T-cell (primary cell): Measurements from ENCODE around the gene MCTP1. TPM values are rescaled to one million over a fixed set of nuclear protein-coding genes. Genes with fewer than 3 reads are reported as not detected.

ENCODE experiments used
- ATAC-seq, 4 experiments: fragments of 200-7000 bp in 3 of 4; fragments of 150-1000 bp in 1 of 4; cut with Tn5 transposase; replicated peaks in 1 of 4; 1 replicate in 3 of 4; 2 replicates in 1 of 4; pipeline ENCODE4 v1.10.0; 2021; ENCODE audit warnings: moderate library complexity in 3 of 4, mild to moderate bottlenecking in 2 of 4, moderate number of reproducible peaks in 1 of 4
- CTCF ChIA-PET, 2 donors: fragments of 300-600 bp; sonication (Branson Sonifier 250); formaldehyde crosslinking; loops; one replicate each; lab custom pipeline; 2022; ENCODE audit warnings: antibody characterized with exemption in 2 of 2; lab: Charles Lee
- POLR2A ChIA-PET, 2 donors: fragments of 300-600 bp; sonication (Branson Sonifier 250); formaldehyde crosslinking; loops; one replicate each; lab custom pipeline; 2022; ENCODE audit warnings: antibody characterized with exemption in 2 of 2; lab: Charles Lee
- DNase-seq, 35 experiments: peaks; one replicate each; pipeline versions ENCODE4 v3.0.0 to v3.0.0-alpha.2; 2013 to 2023
- H3K27ac ChIP-seq: one replicate; pipeline ENCODE4 v1.5.1; 2013; ENCODE audit warnings: low read length
- H3K27me3 ChIP-seq, 2 experiments: replicated peaks in 1 of 2; 1 replicate in 1 of 2; 2 replicates in 1 of 2; pipeline versions ENCODE4 v1.6.1 to v1.7.0; 2013; ENCODE audit warnings: low read length in 1 of 2, mixed read lengths in 1 of 2; ENCODE audit not compliant: control insufficient read depth in 2 of 2, insufficient read depth in 2 of 2; ENCODE audit errors: extremely low read depth in 1 of 2
- H3K36me3 ChIP-seq, 2 donors: 1 replicate in 1 of 2; 2 replicates in 1 of 2; pipeline versions ENCODE4 v1.6.1 to v1.7.0; 2013; ENCODE audit warnings: low read length in 1 of 2; ENCODE audit not compliant: control insufficient read depth in 2 of 2, insufficient read depth in 1 of 2; ENCODE audit errors: extremely low read depth in 1 of 2
- H3K4me1 ChIP-seq, 2 experiments: 1 replicate in 1 of 2; 2 replicates in 1 of 2; pipeline versions ENCODE4 v1.6.1 to v1.7.0; 2013; ENCODE audit warnings: low read length in 2 of 2, mixed read lengths in 1 of 2; ENCODE audit not compliant: insufficient read depth in 2 of 2, control insufficient read depth in 1 of 2; ENCODE audit errors: extremely low read depth in 1 of 2
- H3K4me3 ChIP-seq, 2 donors: 1 replicate in 1 of 2; 2 replicates in 1 of 2; pipeline versions ENCODE4 v1.5.1 to v1.7.0; 2013; ENCODE audit warnings: mild to moderate bottlenecking in 2 of 2, low read length in 1 of 2, moderate library complexity in 1 of 2; ENCODE audit not compliant: control insufficient read depth in 1 of 2; ENCODE audit errors: extremely low read depth in 1 of 2
- H3K9me3 ChIP-seq: 2 replicates; pipeline ENCODE4 v1.7.0; 2013
- H3K27ac Mint-ChIP-seq, 2 donors: one replicate each; pipeline ENCODE4 v1.8.0; 2020 to 2021; ENCODE audit warnings: mild to moderate bottlenecking in 2 of 2, mixed read lengths in 2 of 2
- H3K27me3 Mint-ChIP-seq, 2 donors: one replicate each; pipeline ENCODE4 v1.8.0; 2021 to 2022; ENCODE audit warnings: mixed read lengths in 2 of 2
- H3K36me3 Mint-ChIP-seq: one replicate; pipeline ENCODE4 v1.8.0; 2021; ENCODE audit warnings: mixed read lengths
- H3K4me1 Mint-ChIP-seq, 3 donors: one replicate each; pipeline ENCODE4 v1.8.0; 2020 to 2022; ENCODE audit warnings: mixed read lengths in 3 of 3, mild to moderate bottlenecking in 1 of 3
- H3K4me3 Mint-ChIP-seq, 3 donors: one replicate each; pipeline ENCODE4 v1.8.0; 2020 to 2022; ENCODE audit warnings: mild to moderate bottlenecking in 3 of 3, mixed read lengths in 3 of 3, moderate library complexity in 3 of 3
- H3K9me3 Mint-ChIP-seq, 3 donors: one replicate each; pipeline ENCODE4 v1.8.0; 2020 to 2022; ENCODE audit warnings: mixed read lengths in 3 of 3
- WGBS: methylation state at CpG from one replicate; pipeline ENCODE4 v1.1.5; 2013; ENCODE audit warnings: missing lambda C conversion rate; ENCODE audit not compliant: insufficient coverage; 5-methylcytosine and 5-hydroxymethylcytosine counted together
- total RNA-seq, 35 experiments: library from RNA in 6 of 35; stranded (reverse) in 6 of 35; fragments of 120-200 nt in 1 of 35; gene quantifications; one replicate each; pipeline versions ENCODE4 v1.2.1 to v1.2.4 and lab custom pipeline; 2013 to 2026

MCTP1 gene
- total RNA-seq, 5 donors from 2014 or later (not counting 1 experiment from before 2014, with no cell fraction given) = 0.21 to 2.9 (median 1.7) TPM; not detected in 1

GRCh38 chr5:95027775-95028174 is 257.1 kb downstream of the MCTP1 start:
- Mint-ChIP-seq H3K27me3 (peaks cover 0 to 2% of the 10 kb centered on the region in 2 donors), H3K4me1 (peaks cover 6 to 11% (median 9%) of the 10 kb centered on the region in 3 donors), H3K9me3 (peaks cover 0 to 11% (median 9%) of the 10 kb centered on the region in 3 donors), H3K4me3 (no peak overlapping the region), H3K36me3 (no peaks in the 10 kb centered on the region), H3K27ac (no peak overlapping the region)
- ATAC-seq = no peak
- Histone ChIP-seq H3K36me3 (no peaks in the 10 kb centered on the region), H3K9me3 (no peaks in the 10 kb centered on the region), H3K4me1 (peaks cover 0 to 22% of the 10 kb centered on the region in 2 experiments), H3K27ac (no peak overlapping the region), H3K4me3 (no peak overlapping the region), H3K27me3 (no peaks in the 10 kb centered on the region)
- CTCF ChIA-PET = no interaction called here
- no peak for DNase-seq
- POLR2A ChIA-PET = no interaction called here
- WGBS = no CpG with 5 or more reads among the region's 3 CpGs

- Histone ChIP-seq H3K27ac (no peak overlapping the region), H3K4me3 (no peak overlapping the region), H3K4me1 (peaks cover 0 to 23% of the 10 kb centered on the region in 2 experiments), H3K9me3 (no peaks in the 10 kb centered on the region), H3K36me3 (no peaks in the 10 kb centered on the region), H3K27me3 (no peaks in the 10 kb centered on the region)
- 57% methylated on average over 5 of the region's 5 CpGs for WGBS
- Mint-ChIP-seq H3K27ac (peak overlapping the region in 1 of 2 donors; percentile 12), H3K27me3 (peaks cover 0 to 2% of the 10 kb centered on the region in 2 donors), H3K4me3 (no peak overlapping the region), H3K36me3 (no peaks in the 10 kb centered on the region), H3K4me1 (peaks cover 6 to 11% (median 9%) of the 10 kb centered on the region in 3 donors), H3K9me3 (peaks cover 0 to 6% (median 4%) of the 10 kb centered on the region in 3 donors)
- ChIA-PET POLR2A (no interaction called here), CTCF (no interaction called here)
- DNase-seq (no peak), ATAC-seq (no peak)
These were observed 257.7 kb downstream of the MCTP1 start for GRCh38 chr5:95027151-95027721.

GRCh38 chr5:95026718-95027117 is 258.2 kb downstream of the MCTP1 start:
- ChIA-PET CTCF (no interaction called here), POLR2A (no interaction called here)
- Mint-ChIP-seq H3K27me3 (peaks cover 0 to 2% of the 10 kb centered on the region in 2 donors), H3K4me1 (peaks cover 6 to 11% (median 9%) of the 10 kb centered on the region in 3 donors), H3K27ac (no peak overlapping the region), H3K4me3 (no peak overlapping the region), H3K36me3 (no peaks in the 10 kb centered on the region), H3K9me3 (peaks cover 0 to 2% (median under 1%) of the 10 kb centered on the region in 3 donors)
- Histone ChIP-seq H3K4me1 (peaks cover 0 to 23% of the 10 kb centered on the region in 2 experiments), H3K27ac (no peak overlapping the region), H3K9me3 (no peaks in the 10 kb centered on the region), H3K4me3 (no peak overlapping the region), H3K36me3 (no peaks in the 10 kb centered on the region), H3K27me3 (no peaks in the 10 kb centered on the region)
- DNase-seq (no peak), ATAC-seq (no peak)
- no CpG with 5 or more reads among the region's 2 CpGs for WGBS

GRCh38 chr5:95022967-95023695 is 261.8 kb downstream of the MCTP1 start:
- H3K9me3 ChIP-seq = no peaks in the 10 kb centered on the region
- no peak overlapping the region for H3K4me3 ChIP-seq
- 0% methylated on average over 1 of the region's 5 CpGs for WGBS
- ChIA-PET CTCF (no interaction called here), POLR2A (interaction anchor here in 1 of 2 donors (0.7 kb wide), 1 partner anchor 57 kb away, joined by 3 read pairs; no protein-coding TSS in a partner anchor)
- H3K9me3 Mint-ChIP-seq = no peaks in the 10 kb centered on the region
- no peak overlapping the region for H3K27ac Mint-ChIP-seq
- no peak for DNase-seq
- peaks cover 0 to 2% of the 10 kb centered on the region in 2 donors for H3K27me3 Mint-ChIP-seq
- H3K36me3 Mint-ChIP-seq = no peaks in the 10 kb centered on the region
- H3K4me3 Mint-ChIP-seq = no peak overlapping the region
- H3K27me3 ChIP-seq = no peaks in the 10 kb centered on the region
- peaks cover 0 to 20% of the 10 kb centered on the region in 2 experiments for H3K4me1 ChIP-seq
- no peak for ATAC-seq
- H3K36me3 ChIP-seq = no peaks in the 10 kb centered on the region
- no peak overlapping the region for H3K27ac ChIP-seq
- peaks cover 6 to 11% (median 9%) of the 10 kb centered on the region in 3 donors for H3K4me1 Mint-ChIP-seq

GRCh38 chr5:95020345-95020744 is 264.5 kb downstream of the MCTP1 start:
- WGBS = no CpG with 5 or more reads among the region's 1 CpG
- no peak for ATAC-seq
- POLR2A ChIA-PET = no interaction called here
- Histone ChIP-seq H3K9me3 (no peaks in the 10 kb centered on the region), H3K4me1 (peaks cover 0 to 8% of the 10 kb centered on the region in 2 experiments), H3K27me3 (no peaks in the 10 kb centered on the region), H3K4me3 (no peak overlapping the region), H3K27ac (no peak overlapping the region), H3K36me3 (no peaks in the 10 kb centered on the region)
- Mint-ChIP-seq H3K27me3 (peaks cover 0 to 2% of the 10 kb centered on the region in 2 donors), H3K27ac (no peak overlapping the region), H3K36me3 (no peaks in the 10 kb centered on the region), H3K9me3 (no peaks in the 10 kb centered on the region), H3K4me1 (no peaks in the 10 kb centered on the region), H3K4me3 (no peak overlapping the region)
- CTCF ChIA-PET = no interaction called here
- no peak for DNase-seq

GRCh38 chr5:95018946-95019345 is 265.9 kb downstream of the MCTP1 start:
- H3K27ac Mint-ChIP-seq = no peak overlapping the region
- Histone ChIP-seq H3K27ac (no peak overlapping the region), H3K27me3 (no peaks in the 10 kb centered on the region), H3K9me3 (no peaks in the 10 kb centered on the region), H3K4me3 (no peak overlapping the region), H3K4me1 (peaks cover 0 to 8% of the 10 kb centered on the region in 2 experiments), H3K36me3 (no peaks in the 10 kb centered on the region)
- H3K4me1 Mint-ChIP-seq = no peaks in the 10 kb centered on the region
- ChIA-PET CTCF (no interaction called here), POLR2A (no interaction called here)
- H3K36me3 Mint-ChIP-seq = no peaks in the 10 kb centered on the region
- peaks cover 0 to 2% of the 10 kb centered on the region in 2 donors for H3K27me3 Mint-ChIP-seq
- DNase-seq (no peak), ATAC-seq (no peak)
- WGBS = no CpG with 5 or more reads among the region's 2 CpGs
- no peaks in the 10 kb centered on the region for H3K9me3 Mint-ChIP-seq
- no peak overlapping the region for H3K4me3 Mint-ChIP-seq
